ENCODE measurements around the gene VWA5B1. TPM values are rescaled to one million over a fixed set of nuclear protein-coding genes. Genes with fewer than 3 reads are reported as not detected.

VWA5B1 gene
- total and polyA plus RNA-seq, 2 of the 4 experiments (the other 2 are of a cell fraction), result not detected

GRCh38 chr1:20400341-20401177 lies 109.9 kb downstream of the VWA5B1 start:
- H3K4me1 ChIP-seq (ENCODE audit: control insufficient read depth, insufficient read depth, low read length), result peaks cover 2% of the 10 kb centered on the region; the same call in 1 of the 2 replicates
- 33% methylated on average over 3 of the region's 10 CpGs; no CpG with 5 or more reads in 1 of the 2 experiments for whole genome bisulfite sequencing, 2 experiments (ENCODE audit: extremely low coverage in 2 of 2, insufficient read length in 1 of 2)
- no peak overlapping the region for H3K4me2 ChIP-seq (ENCODE audit: low read depth, low read length)
- peak overlapping the region; percentile 39 for H2AK9ac ChIP-seq (replicated peaks; ENCODE audit: low read depth, low read length, poor library complexity)
- no peak overlapping the region for H3K18ac ChIP-seq (ENCODE audit: low read depth, low read length)
- H3K23ac ChIP-seq (ENCODE audit: low read depth, low read length), result no peak overlapping the region
- DNase-seq, result no peak
- H3K79me1 ChIP-seq (ENCODE audit: low read depth in 1 of 2, low read length in 2 of 2), result no peaks in the 10 kb centered on the region
- H4K8ac ChIP-seq (ENCODE audit: low read depth in 2 of 2, low read length in 2 of 2), result no peak overlapping the region
- ChIA-PET CTCF (no interaction called here), POLR2A (ENCODE audit: unreplicated experiment) (no interaction called here)
- H4K20me1 ChIP-seq (ENCODE audit: insufficient read depth, low read length), result no peaks in the 10 kb centered on the region
- H3K4ac ChIP-seq (ENCODE audit: low read depth, low read length), result no peak overlapping the region; the same call in 1 of the 2 replicates
- H3K27me3 ChIP-seq (ENCODE audit: control insufficient read depth, insufficient read depth, low read length), result peaks cover 44% of the 10 kb centered on the region
- H3K14ac ChIP-seq (replicated peaks; ENCODE audit: low read depth, low read length), result no peak overlapping the region
- no peak overlapping the region for H4K91ac ChIP-seq (ENCODE audit: insufficient read depth, low read depth, low read length)
- H3K56ac ChIP-seq (ENCODE audit: extremely low read depth, insufficient read depth, low read length), result no peak overlapping the region
- H3K9me1 ChIP-seq (ENCODE audit: insufficient read depth, low read length), result no peaks in the 10 kb centered on the region
- H4K5ac ChIP-seq (ENCODE audit: low read depth, low read length), result no peak overlapping the region
- H3K9ac ChIP-seq (ENCODE audit: low read depth, low read length), result no peak overlapping the region
- TF ChIP-seq MXI1 (IDR thresholded peaks at IDR 0.05; ENCODE audit: borderline replicate concordance, low read depth, low read length) (no peak), NFE2L2 (IDR thresholded peaks at IDR 0.05; ENCODE audit: low read depth, low read length) (no peak), ELK1 (IDR thresholded peaks at IDR 0.05; ENCODE audit: borderline replicate concordance, low read depth, low read length) (no peak), RFX5 (IDR thresholded peaks at IDR 0.05; ENCODE audit: low read depth, low read length) (no peak), RAD21 (IDR thresholded peaks at IDR 0.05; ENCODE audit: low read length) (no peak)
- dilution Hi-C loops (cut with HindIII; ENCODE audit: low sequenced_read_pairs, unreplicated experiment), result no loop called here
- no peak overlapping the region for H2BK5ac ChIP-seq (ENCODE audit: low read depth, low read length, poor library complexity, severe bottlenecking)
- H3K36me3 ChIP-seq (ENCODE audit: control insufficient read depth, insufficient read depth, low read length), result no peaks in the 10 kb centered on the region
- H2AFZ ChIP-seq (replicated peaks; ENCODE audit: low read length, poor library complexity), result peak overlapping the region; percentile 69
- no peak overlapping the region for H2BK120ac ChIP-seq (ENCODE audit: low read depth, low read length)
- H3K9me3 ChIP-seq (ENCODE audit: control insufficient read depth, insufficient read depth, low read length), result no peaks in the 10 kb centered on the region
- no peak overlapping the region for H3K4me3 ChIP-seq (ENCODE audit: insufficient read depth, low read depth, low read length)
- H3K27ac ChIP-seq (ENCODE audit: insufficient read depth, low read length), result no peak overlapping the region
- BruUV-seq (replicated peaks), result no TSS peak
- H2BK15ac ChIP-seq (ENCODE audit: low read depth, low read length), result no peak overlapping the region
- in situ Hi-C loops (cut with MboI; ENCODE audit: low sequenced_read_pairs), result no loop called here
- H2BK20ac ChIP-seq (ENCODE audit: low read depth, low read length), result no peak overlapping the region
- intact Hi-C loops (cut with micrococcal nuclease), result no loop called here
- H2AK5ac ChIP-seq (ENCODE audit: low read depth, low read length), result peak overlapping the region; percentile 16; the same call in 1 of the 2 replicates
- peak; percentile 68 for ATAC-seq (ENCODE audit: low read depth)

All from IMR-90 (cell line).